HG03139 (cell line): Measurements from ENCODE around the gene CPSF7.
"Not testable (repeated sequence)": the region's sequence is repeated elsewhere in the genome, so short reads cannot be mapped to it uniquely, and the experiment has no call there.

Source experiments
- ATAC-seq: cut with Tn5 transposase; IDR thresholded peaks from one replicate; pipeline ENCODE4 v1.9.1; 2021; ENCODE audit not compliant: unreplicated experiment

Gene CPSF7

GRCh38 chr11:61442616-61443015 is 12.8 kb upstream of the CPSF7 start:
- no peak for ATAC-seq

- no peak for ATAC-seq
Measured at GRCh38 chr11:61439615-61440014, 9.8 kb upstream of the CPSF7 start.

DNA sequence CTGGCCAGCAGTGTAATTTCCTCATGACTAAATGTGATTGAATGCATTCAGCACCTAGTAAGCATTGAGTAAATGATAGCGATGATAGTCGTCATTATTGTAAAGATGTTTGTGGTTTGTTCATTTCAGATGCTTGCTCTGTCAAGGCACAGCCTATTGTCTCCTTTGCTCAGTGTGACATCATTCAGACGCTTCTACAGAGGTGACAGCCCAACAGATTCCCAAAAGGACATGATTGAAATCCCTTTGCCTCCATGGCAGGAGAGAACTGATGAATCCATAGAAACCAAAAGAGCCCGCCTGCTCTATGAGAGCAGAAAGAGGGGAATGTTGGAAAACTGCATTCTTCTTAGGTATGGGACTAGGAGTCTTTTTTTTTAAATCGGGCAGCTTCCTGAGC is 7.7 kb upstream of the CPSF7 start:
- no peak for ATAC-seq

DNA sequence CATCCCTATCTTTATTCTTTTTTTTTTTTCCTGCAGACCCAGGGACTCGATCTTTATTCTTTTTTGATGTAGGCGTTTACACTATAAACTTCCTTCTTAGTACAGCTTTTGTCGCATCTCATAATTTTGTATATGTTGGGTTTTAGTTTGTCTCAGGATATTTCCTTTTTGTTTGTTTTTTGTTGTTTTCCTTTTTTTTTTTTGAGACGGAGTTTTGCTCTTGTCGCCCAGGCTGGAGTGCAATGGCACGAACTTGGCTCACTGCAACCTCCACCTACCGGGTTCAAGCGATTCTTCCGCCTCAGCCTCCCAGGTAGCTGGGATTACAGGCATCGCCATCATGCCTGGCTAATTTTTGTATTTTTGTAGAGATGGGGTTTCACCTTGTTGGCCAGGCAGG is 1.1 kb upstream of the CPSF7 start:
- not testable (repeated sequence) for ATAC-seq

- peak; percentile 51 for ATAC-seq
Measured at GRCh38 chr11:61429346-61429690, 457 bp downstream of the CPSF7 start.

DNA sequence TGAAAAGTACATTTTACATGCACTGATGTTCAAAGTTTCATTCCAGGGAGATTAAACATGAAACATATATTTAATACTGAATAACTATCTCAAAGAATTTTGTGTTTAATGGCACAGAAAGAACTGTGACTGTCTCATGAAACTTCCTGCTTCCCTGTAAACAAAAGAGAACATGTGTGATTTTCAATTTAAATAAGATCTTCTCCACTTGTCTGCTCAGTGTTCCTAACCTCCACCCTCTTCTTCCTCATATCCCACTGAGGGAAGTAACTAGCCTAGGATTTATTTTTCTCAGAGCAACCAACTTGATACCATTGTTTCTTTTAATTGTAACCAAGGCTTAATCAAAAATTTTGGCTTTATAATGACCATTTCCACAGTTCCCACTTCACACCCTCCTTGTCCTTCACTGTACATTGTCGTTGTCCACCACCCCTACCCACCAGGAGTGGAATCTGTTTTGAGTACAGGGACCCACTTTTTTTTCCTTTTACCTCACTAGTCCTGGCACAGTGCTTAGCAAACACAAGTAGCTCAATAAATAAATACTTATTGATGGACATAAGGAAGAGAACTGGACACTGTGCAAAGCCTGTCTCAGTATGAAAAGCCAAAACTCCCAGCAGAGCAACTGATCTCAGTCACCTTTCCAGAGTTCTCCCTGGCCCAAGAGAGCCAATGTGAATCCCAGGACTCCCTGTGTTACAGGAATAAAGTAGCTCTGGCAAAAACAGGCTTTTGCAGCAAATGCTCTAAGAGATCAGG is 4.2 kb downstream of the CPSF7 start:
- no peak for ATAC-seq

DNA sequence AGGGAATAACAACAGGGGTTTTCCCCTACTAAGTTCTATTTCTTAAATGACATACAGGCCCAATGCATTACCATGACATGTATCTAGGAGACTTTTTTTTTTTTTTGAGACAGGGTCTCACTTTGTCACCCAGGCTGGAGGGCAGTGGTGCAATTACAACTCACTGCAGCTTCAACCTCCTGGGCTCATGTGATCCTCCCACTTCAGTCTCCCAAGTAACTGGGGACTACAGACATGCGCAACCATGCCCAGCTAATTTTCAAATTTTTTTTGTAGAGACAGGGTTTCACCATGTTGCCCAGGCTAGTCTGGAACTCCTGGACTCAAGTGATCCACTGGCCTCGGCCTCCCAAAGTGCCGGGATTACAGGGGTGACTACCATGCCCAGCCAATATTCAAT is 7.5 kb downstream of the CPSF7 start:
- ATAC-seq: no peak

GRCh38 chr11:61418136-61418535 is 11.6 kb downstream of the CPSF7 start:
- no peak for ATAC-seq

- no peak for ATAC-seq
Measured at GRCh38 chr11:61417670-61418069, 12.1 kb downstream of the CPSF7 start.

DNA sequence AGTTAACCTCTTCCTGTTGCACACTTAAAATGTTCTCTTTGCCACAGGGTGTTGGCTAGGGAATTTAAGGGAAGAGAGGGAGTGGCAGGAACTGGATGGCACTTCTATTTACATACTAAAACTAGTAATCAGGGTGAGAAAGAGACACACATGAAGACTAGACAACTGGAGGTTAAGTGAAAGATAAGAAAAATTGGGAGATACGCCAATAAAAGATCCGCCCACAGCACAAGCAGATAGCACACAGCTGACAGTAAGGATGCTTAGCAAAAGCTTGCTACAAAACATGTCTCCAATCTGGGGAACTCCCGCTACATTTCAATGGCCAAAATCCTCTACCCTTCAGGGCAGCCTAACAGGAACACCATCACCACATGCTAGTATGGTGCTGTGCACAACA is 12.8 kb downstream of the CPSF7 start:
- no peak for ATAC-seq

DNA sequence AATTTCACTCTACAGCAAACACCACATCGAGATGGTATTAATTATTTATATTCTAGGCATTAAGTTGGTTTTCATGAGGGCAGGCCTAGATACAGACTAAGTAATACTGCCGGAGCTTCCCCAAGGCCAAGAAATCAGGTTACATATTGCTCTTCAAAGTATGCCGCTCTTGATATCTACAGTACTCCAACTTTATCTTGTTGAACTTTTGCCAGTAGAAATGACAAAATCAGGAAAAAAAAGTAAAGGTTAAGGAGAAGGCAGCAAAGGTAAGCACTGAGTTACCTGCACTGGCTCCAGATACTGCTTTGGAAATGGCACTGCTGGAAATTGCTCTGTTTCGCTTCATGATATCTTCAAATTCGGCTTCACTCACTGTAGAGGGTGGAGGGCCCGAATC is 14.4 kb downstream of the CPSF7 start:
- ATAC-seq: no peak

DNA sequence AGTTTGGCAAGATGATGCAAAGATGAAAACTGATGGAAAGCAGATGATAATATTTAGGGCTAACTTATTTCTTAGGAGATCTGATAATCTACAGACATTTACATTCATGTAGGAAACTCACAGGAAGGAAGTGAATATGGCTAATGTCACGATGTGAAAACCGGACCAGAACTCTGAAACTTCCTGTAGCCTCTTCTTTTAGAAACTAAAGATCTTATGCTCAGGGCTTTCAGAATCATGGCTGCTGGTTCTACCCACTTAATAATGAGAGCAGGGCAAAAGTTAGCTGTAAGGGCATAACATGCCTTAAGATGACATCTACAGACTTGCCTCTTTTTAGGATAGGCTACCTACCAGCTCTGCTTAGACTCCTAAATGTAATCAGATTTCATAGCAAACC is 15.2 kb downstream of the CPSF7 start:
- ATAC-seq: no peak

GRCh38 chr11:61413496-61413895 is 16.3 kb downstream of the CPSF7 start:
- no peak for ATAC-seq

DNA sequence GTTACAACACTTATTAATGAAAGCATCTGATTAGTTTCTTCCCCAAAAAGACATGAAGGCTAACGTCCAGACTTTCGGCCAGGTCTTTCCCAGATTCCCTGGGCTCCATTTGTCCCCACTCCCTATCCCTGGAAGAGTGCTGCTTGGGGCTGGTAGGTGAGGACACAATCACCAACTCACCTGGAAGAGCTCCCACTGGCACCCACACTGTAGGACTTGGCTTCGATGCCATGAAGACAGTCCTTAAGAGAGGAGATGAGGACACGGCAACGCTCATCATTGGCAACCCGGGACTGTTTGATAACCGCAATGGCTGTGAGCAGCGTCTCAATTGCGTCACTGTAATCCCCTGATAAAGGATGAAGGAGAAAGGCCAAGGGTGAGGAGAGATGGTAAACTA is 18.2 kb downstream of the CPSF7 start:
- no peak for ATAC-seq

- ATAC-seq: no peak
Measured at GRCh38 chr11:61406991-61407728, 22.6 kb downstream of the CPSF7 start.

DNA sequence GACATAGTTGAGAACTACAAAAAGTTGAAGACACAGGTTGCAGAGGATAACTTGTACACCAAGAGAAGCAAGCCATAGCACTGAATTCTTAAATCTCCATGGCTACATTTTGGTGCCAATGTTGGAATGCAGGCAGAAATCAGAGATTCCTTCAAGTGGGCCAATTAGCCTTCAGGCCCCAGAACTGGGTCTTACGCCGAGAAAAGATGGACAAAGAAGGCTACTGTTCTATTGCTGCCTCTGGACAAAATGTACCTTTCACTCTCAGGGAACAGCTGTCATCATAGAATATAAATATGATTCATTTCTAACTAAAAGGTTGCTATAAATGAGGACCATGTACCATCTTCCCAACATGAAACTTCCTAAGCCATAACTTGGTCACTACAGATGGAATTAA is 23.7 kb downstream of the CPSF7 start:
- ATAC-seq: no peak

GRCh38 chr11:61404641-61405040 is 25.1 kb downstream of the CPSF7 start:
- no peak for ATAC-seq

DNA sequence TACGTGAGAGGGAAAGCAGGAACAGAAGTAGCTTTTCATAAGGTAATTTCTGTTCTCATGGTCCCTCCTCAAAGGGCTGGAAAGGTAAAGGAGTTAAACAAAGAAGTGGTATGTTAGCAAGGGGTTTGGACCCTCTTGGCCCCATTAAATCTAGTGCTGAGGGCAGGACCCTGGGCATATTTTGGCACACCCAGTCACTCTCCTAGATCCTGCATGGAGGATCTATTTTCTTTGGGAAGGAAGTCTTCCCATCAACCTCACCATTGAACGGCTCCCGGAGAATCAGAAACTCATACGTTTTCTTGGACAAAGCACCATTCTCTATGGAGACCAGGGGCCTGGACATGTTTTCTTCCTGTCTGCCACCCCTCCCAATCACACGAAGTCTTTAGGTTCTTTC is 25.7 kb downstream of the CPSF7 start:
- ATAC-seq: no peak

DNA sequence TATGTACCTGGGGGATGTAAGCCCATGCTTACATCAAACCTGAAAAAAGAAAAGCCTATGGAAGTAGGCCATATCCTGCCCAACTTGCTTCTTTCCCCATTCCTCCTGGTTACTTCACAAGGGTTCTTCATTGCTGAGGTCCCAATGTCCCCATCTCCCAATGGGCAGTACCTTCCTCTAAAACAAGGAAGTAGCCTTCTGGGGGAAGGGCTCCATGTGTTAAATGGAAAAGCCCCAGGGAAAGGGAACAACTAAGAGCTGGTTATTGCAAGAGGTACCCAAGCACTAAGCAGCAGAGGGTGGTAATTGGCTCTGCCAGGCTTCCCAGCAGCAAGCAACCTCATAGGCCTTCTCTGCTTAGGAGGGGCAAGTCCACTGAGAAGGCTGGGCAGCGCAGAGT is 26.1 kb downstream of the CPSF7 start:
- ATAC-seq: no peak

GRCh38 chr11:61401573-61401972 is 28.2 kb downstream of the CPSF7 start:
- ATAC-seq: no peak

GRCh38 chr11:61401173-61401572 is 28.6 kb downstream of the CPSF7 start:
- no peak for ATAC-seq

DNA sequence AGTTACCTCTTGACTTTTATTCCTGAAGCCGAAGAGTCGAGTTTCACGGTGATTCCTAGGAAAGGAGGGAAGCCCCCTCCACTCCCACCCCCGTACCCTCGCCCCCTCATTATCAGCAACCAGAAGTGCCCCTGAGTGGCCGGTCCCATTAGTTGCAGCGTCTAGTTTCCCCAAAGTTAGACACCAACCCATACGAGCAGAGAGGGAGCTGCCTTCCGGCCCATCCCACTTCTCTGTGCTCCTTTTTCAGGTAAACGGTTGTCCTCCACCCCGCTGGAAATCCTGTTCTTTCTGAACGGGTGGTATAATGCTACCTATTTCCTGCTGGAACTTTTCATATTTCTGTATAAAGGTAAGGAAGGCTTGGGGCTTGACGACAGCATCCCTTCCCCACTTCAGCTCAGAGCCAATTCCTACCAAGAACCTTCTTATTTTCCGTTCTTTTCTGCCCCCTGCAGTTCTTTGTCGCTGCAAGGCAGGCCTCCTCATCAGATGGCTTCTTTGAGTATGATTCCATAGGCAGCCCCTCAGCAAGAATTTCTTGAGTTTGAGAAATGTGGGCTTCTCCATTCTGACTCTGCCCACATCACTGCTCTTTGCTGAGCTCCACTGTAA is 36.7 kb downstream of the CPSF7 start:
- no peak for ATAC-seq
